GM21723 (cell line): Measurements from ENCODE around the gene NEK3.
"Not testable (repeated sequence)": the region's sequence is repeated elsewhere in the genome, so short reads cannot be mapped to it uniquely, and the experiment has no call there.

ENCODE experiments used
- ATAC-seq: cut with Tn5 transposase; IDR thresholded peaks from one replicate; pipeline ENCODE4 v1.9.1; 2021; ENCODE audit warnings: mild to moderate bottlenecking, moderate library complexity; ENCODE audit not compliant: unreplicated experiment

The NEK3 gene

GRCh38 chr13:52127378-52127777 lies 32.0 kb downstream of the NEK3 start:
- ATAC-seq, result no peak

- no peak for ATAC-seq
Observed at GRCh38 chr13:52125547-52125946, 33.9 kb downstream of the NEK3 start.

- no peak for ATAC-seq
Observed at GRCh38 chr13:52118595-52118994, 40.8 kb downstream of the NEK3 start.

GRCh38 chr13:52118095-52118494 lies 41.3 kb downstream of the NEK3 start:
- no peak for ATAC-seq

GRCh38 chr13:52112591-52112990 lies 46.8 kb downstream of the NEK3 start:
- no peak for ATAC-seq

- ATAC-seq, result no peak
Observed at GRCh38 chr13:52109116-52109670, 50.2 kb downstream of the NEK3 start.

GRCh38 chr13:52105841-52106240 lies 53.6 kb downstream of the NEK3 start:
- no peak for ATAC-seq

GRCh38 chr13:52104624-52105023 lies 54.8 kb downstream of the NEK3 start:
- no peak for ATAC-seq

- ATAC-seq, result no peak
Observed at GRCh38 chr13:52103386-52103785, 56.0 kb downstream of the NEK3 start.

GRCh38 chr13:52102423-52102822 lies 57.0 kb downstream of the NEK3 start:
- not testable (repeated sequence) for ATAC-seq

GRCh38 chr13:52097197-52097596 lies 62.2 kb downstream of the NEK3 start:
- ATAC-seq, result no peak

- no peak for ATAC-seq
Observed at GRCh38 chr13:52096748-52097147, 62.6 kb downstream of the NEK3 start.

GRCh38 chr13:52096062-52096461 lies 63.3 kb downstream of the NEK3 start:
- ATAC-seq, result no peak

GRCh38 chr13:52092087-52092486 lies 67.3 kb downstream of the NEK3 start:
- no peak for ATAC-seq

- no peak for ATAC-seq
Observed at GRCh38 chr13:52091473-52091872, 67.9 kb downstream of the NEK3 start.

GRCh38 chr13:52085421-52085820 lies 74.0 kb downstream of the NEK3 start:
- no peak for ATAC-seq

- not testable (repeated sequence) for ATAC-seq
Observed at GRCh38 chr13:52084981-52085380, 74.4 kb downstream of the NEK3 start.
